Subcutaneous adipose tissue (tissue), 4 donors: ENCODE data around the gene SMIM31. TPM values are rescaled to one million over a fixed set of nuclear protein-coding genes. Genes with fewer than 3 reads are reported as not detected.

Experiments
- total RNA-seq, 4 donors: library from RNA; depleted of rRNA; stranded (reverse); fragments of >200 nt; gene quantifications; one replicate each; pipeline ENCODE4 v1.1.0, GENCODE V29; 2016
- TF ChIP-seq, protein P1 (sequence below): fragments of 450-650 bp; IDR thresholded peaks from one replicate; pipeline ENCODE4 v1.5.1; 2016; ENCODE audit warnings: low read depth, mild to moderate bottlenecking, control low read depth, antibody characterized with exemption, moderate library complexity

SMIM31 gene
- total RNA-seq, 4 donors from 2014 or later = not detected

DNA sequence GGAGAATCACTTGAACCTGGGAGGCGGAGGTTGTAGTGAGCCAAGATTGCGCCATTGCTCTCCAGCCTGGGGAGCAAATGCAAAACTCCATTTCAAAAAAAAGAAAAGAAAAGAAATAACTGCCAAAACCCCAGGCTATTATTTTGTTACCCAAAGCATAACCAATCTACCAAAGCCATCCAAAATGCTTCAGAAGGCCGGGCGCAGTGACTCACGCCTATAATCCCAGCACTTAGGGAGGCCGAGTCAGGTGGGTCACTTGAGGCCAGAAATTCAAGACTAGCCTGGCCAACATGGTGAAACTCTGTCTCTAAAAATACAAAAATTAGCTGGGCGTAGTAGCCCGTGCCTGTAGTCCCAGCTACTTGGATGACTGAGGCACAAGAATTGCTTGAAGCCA lies 49.8 kb downstream of the SMIM31 start:
- TF ChIP-seq, protein P1, sequence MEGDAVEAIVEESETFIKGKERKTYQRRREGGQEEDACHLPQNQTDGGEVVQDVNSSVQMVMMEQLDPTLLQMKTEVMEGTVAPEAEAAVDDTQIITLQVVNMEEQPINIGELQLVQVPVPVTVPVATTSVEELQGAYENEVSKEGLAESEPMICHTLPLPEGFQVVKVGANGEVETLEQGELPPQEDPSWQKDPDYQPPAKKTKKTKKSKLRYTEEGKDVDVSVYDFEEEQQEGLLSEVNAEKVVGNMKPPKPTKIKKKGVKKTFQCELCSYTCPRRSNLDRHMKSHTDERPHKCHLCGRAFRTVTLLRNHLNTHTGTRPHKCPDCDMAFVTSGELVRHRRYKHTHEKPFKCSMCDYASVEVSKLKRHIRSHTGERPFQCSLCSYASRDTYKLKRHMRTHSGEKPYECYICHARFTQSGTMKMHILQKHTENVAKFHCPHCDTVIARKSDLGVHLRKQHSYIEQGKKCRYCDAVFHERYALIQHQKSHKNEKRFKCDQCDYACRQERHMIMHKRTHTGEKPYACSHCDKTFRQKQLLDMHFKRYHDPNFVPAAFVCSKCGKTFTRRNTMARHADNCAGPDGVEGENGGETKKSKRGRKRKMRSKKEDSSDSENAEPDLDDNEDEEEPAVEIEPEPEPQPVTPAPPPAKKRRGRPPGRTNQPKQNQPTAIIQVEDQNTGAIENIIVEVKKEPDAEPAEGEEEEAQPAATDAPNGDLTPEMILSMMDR = no peak

DNA sequence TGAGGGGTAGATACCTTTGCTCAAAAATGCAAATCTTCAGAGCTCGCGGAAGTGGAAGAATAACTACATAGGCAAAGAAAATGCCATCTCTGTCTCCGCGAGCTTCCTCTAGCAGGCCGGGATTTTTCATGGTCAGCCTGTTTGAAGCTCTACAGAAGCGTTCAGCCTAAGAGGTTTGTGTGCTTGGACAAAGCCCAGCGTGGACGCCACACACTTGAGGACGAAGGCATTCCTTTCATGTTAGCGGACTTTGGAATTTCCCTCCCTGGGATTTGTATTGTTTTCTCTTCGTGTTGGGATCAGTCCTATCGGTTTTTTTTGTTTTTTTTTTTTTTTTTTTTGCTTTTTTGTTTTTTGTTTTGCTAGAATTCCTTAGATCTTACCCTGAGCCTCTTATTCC lies 53.7 kb downstream of the SMIM31 start:
- TF ChIP-seq, protein P1 = no peak

DNA sequence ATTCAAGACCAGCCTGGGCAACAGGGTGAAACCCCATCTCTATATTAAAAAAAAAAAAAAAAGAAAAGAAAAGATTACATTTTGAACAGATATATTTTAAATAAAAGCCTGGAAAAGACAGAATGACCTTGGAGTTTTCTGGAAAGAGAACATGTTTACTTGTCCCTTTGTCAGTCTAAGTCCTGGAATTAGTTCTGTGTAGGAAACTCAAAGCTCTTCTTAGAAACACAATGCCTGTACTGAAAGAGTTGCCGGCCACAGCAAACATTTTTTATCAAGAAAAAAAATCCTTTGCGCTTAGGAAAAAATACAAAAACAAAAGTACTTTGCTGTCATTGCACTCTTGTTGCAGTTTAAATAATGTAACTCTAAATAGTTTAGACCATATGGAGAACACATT lies 59.6 kb downstream of the SMIM31 start:
- TF ChIP-seq, protein P1 = no peak

DNA sequence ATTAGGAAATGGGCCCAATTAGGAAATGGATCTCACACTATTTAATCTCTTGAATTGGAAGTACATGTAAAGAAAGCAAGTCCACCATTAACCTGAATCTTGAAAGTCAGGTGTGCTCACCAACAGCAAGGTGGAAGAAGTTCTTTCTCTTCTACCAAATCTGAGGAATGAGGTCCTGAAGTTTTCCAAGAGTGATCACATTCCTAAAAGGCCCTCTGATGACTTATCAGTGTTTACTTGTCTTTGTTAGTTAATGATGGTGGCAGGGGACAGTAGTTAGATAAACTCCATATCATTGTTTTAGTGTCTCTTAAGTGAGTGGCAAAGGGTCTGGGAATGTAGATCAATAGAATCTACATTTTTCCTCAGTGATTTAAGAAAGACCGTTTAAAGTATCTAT lies 61.8 kb downstream of the SMIM31 start:
- TF ChIP-seq, protein P1 = no peak

DNA sequence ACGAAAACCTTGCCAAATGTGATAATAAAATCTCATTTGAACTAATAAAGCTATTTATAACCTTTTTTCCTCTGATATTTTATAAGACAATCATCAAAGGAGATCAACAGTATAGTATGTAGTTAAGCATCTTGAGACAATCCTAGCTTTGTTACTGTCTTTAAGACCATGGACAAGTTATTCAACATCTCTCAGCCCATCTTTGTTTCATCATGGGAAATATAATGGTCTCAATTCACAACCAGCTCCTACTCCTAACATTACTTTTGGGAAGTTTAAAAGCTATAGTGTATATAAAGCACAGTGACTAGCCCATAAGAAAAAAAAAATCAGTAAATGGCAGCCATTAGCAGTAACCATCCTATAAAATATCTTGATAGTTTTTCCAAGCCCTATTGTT lies 65.4 kb downstream of the SMIM31 start:
- TF ChIP-seq, protein P1 = no peak

DNA sequence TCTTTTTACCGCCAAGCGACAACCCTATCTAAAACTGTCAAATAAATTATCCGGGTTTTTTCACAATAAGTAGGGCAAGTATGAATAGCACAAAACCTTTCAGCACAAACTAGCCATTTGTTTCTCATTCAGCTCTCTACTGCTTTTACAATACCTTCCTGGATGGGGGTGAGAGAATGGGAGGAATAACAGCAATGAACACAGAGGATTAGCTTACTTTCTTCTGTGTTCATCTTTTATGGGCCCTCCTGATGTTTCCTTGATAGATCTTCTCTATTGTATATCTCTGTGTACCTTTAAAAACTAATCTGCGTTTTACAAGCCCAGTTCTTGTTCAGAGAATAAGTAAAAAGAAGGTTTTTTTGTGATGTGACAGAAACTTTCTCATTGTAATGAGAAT lies 67.8 kb downstream of the SMIM31 start:
- TF ChIP-seq, protein P1 = no peak

DNA sequence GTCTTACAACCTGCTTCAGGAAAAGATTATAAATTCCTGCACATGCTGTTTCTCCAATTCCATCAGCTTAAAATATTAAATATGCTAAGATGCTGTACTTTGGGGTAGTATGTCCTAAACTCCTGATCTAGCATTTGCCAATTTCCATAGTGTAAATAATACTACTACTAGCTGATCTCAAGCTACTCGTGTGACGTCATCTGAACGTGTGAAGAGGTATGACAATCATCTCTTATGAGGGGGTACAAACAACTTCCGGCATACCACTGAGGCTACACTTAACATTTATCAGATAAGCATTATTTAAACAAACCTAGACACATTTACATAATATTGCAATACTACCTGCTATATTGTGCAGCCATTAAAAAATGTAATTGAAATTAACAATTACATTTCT lies 70.7 kb downstream of the SMIM31 start:
- TF ChIP-seq, protein P1 = no peak
